GM03348 (cell line): ENCODE results near the gene CFAP70.
"Not testable (repeated sequence)": the region's sequence is repeated elsewhere in the genome, so short reads cannot be mapped to it uniquely, and the experiment has no call there.

Experiments
- DNase-seq: peaks from one replicate; pipeline ENCODE4 v3.0.0; 2012; ENCODE audit warnings: low spot score

CFAP70 gene

DNA sequence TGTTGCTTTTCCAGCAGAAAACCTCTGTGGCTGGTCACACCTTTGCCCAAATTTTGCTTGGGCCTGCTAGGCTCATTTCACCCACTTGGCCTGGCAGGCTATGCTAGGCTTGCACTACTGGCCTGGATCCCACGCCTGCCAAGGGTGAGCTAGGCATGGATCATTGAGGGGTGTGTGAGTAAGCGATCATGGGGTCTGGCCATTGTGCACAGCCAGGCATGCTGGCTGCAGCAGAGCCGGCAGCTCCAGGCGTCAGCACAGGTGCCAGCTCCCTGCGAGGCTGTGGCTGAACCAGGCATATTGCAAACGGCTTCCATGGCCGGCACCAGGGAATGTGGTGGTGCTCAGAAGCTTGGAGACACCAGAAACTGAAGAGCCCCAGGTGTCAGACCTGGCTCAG is 19.2 kb downstream of the CFAP70 start:
- no peak for DNase-seq

DNA sequence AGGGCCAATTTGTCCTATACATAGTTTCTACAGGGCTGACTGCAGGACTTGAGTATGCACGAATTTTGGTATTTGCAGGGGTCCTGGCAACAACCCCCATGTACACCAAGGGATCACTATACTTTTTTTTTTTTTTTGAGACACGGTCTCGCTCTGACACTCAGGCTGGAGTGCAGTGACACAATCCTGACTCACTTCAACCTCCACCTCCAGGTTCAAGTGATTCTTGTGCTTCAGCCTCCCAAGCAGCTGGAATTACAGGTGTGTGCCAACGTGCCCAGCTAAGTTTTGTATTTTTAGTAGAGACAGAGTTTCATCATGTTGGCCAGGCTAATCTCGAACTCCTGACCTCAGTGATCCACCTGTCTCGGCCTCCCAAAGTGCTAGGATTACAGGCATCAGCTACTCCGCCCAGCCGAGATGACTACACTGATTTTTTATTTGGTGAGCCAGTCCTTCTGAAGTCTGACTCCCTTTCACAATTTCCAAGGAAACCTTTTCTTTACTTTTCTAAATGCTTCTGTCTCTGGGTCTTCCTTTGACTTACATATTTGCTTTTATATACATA is 19.8 kb downstream of the CFAP70 start:
- no peak for DNase-seq

GRCh38 chr10:73333202-73333601 is 25.5 kb downstream of the CFAP70 start:
- no peak for DNase-seq

DNA sequence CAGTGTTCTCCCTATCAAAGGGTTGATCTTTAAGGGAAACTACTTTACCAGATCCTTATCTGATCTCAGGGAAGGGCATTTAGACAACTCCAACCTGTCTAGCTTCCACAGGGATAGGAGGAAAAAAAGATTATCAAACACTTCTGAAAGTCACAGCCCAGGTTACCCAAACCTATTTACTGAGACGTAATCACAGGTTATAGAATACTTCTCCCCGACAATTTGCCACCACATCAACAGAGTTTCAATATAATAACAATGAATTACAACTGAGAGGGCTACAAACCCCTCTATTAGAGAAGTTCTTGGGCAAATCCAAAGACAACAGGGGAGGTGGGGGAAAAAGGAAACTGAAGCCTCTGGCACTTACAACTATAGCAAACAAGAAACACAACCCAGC is 26.3 kb downstream of the CFAP70 start:
- no peak for DNase-seq

DNA sequence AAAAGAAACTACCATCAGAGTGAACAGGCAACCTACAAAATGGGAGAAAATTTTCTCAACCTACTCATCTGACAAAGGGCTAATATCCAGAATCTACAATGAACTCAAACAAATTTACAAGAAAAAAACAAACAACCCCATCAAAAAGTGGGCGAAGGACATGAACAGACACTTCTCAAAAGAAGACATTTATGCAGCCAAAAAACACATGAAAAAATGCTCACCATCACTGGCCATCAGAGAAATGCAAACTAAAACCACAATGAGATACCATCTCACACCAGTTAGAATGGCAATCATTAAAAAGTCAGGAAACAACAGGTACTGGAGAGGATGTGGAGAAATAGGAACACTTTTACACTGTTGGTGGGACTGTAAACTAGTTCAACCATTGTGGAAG is 30.1 kb downstream of the CFAP70 start:
- not testable (repeated sequence) for DNase-seq

GRCh38 chr10:73325290-73325689 is 33.4 kb downstream of the CFAP70 start:
- DNase-seq = not testable (repeated sequence)

DNA sequence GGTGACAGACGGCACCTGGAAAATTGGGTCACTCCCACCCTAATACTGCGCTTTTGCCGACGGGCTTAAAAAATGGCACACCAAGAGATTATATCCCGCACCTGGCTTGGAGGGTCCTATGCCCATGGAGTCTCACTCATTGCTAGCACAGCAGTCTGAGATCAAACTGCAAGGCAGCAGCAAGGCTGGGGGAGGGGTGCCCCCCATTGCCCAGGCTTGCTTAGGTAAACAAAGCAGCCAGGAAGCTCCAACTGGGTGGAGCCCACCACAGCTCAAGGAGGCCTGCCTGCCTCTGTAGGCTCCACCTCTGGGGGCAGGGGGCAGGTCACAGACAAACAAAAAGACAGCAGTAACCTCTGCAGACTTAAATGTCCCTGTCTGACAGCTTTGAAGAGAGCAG is 35.1 kb downstream of the CFAP70 start:
- DNase-seq = not testable (repeated sequence)

GRCh38 chr10:73310475-73310874 is 48.2 kb downstream of the CFAP70 start:
- DNase-seq = no peak

- no peak for DNase-seq
Measured at GRCh38 chr10:73307203-73307800, 51.4 kb downstream of the CFAP70 start.

- DNase-seq = no peak
Measured at GRCh38 chr10:73306171-73306708, 52.4 kb downstream of the CFAP70 start.

GRCh38 chr10:73296946-73297345 is 61.7 kb downstream of the CFAP70 start:
- no peak for DNase-seq

GRCh38 chr10:73293461-73293860 is 65.2 kb downstream of the CFAP70 start:
- DNase-seq = no peak

DNA sequence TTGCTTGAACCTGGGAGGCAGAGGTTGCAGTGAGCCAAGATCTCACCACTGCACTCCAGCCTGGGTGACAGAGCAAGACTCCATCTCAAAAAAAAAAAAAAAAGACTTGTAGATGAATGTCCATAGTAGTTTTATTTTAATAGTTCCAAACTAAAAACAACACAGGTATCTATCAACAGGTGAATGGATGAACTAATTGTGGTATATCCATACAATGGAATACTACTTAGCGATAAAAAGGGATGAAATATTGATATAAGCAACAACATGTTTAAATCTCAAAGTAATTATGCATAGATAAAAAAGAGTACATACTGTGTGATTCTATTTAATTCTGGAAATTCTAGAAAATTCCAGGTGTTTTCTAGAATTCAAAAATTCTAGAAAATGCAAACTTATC is 68.7 kb downstream of the CFAP70 start:
- DNase-seq = no peak

- no peak for DNase-seq
Measured at GRCh38 chr10:73287441-73287840, 71.2 kb downstream of the CFAP70 start.

DNA sequence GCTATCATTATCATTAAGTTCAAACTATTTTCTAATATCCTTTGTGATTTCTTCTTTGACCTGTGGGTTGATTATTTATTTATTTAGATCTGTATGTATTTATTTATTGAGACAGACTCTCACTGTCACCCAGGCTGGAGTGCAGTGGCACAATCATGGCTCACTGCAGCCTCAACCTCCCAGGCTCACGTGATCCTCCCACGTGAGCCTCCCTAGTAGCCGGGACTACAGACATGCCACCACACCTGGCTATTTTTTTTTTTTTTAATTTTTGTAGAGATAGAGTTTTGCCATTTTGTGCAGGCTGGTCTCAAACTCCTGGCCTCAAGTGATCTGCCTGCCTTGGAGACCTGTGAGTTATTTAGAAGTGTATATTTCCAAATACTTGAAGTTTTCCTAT is 77.6 kb downstream of the CFAP70 start:
- no peak for DNase-seq

DNA sequence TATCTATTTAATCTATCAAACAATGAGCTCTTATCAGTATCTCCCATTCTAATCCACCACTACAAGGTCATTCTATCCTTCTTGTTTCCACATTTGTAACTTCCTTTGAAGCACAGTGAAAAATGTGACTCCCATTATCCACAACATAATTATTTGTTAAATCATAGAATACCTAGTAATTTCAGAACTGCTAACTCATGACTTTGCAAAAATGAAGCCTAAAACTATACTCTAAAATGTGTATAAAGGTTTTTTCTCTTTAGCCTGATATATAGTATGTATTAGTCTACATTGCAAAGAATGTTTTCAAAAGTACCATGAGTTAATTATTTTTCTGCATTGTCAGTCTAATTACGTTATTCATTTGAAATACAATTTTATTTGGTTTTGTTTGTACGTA is 94.2 kb downstream of the CFAP70 start:
- no peak for DNase-seq

DNA sequence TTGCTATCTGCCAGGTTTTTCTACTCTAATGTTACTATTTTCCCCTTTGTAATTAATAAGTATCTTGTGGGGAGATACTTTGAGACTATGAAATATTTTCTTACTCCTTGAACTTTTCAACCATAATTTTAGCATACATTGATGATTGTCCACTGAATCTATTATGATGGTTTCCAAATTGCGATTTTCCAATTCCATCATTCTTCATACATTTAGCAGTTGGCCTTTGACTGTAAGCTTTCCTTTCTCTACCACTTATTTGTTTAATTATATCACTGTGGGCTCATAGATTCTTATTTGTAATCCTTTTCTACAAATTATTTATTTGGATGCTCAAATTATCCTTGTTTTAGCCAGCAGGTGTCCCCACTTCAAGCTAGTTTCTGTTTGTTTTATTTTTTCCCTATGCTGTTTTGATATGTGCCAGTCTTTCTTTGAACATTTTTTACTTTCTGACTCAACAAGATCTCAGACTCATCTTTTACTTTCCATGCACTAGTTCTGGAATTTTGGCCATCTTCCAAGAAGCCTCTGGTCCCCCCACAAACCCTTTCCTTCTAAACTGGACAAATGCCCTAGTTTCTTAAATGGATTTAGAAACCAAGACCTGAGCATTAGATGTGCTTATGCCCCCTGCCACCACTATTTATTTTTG is 94.8 kb downstream of the CFAP70 start:
- peak; percentile 35 for DNase-seq

DNA sequence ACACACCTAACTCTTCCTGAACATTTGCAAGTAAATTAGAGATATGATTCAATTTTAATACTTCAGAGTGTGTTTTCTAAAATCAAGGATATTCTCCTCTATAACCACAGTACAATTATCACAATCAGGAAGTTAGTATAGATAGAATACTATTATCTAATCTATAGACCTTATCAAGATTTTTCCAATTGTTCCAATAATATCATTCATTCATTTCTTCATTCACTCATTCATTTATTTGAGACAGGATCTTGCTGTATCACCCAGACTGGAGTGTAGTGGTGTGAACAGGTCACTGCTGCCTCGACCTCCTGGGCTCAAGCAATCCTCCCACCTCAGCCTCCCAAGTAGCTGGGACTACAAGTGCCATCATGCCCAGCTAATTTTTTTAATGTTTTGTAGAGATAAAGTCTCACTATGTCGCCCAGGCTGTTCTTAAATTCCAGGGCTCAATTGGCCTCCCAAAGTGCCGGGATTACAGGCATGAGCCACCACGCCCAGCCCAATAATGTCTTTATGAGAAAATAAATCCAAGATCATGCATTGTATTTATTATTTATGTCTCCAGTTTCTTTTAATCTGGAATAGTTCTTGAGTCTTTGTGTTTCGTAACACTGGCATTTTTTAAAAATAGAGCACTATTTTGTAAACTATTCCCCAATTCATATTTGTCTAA is 95.6 kb downstream of the CFAP70 start:
- DNase-seq = no peak

DNA sequence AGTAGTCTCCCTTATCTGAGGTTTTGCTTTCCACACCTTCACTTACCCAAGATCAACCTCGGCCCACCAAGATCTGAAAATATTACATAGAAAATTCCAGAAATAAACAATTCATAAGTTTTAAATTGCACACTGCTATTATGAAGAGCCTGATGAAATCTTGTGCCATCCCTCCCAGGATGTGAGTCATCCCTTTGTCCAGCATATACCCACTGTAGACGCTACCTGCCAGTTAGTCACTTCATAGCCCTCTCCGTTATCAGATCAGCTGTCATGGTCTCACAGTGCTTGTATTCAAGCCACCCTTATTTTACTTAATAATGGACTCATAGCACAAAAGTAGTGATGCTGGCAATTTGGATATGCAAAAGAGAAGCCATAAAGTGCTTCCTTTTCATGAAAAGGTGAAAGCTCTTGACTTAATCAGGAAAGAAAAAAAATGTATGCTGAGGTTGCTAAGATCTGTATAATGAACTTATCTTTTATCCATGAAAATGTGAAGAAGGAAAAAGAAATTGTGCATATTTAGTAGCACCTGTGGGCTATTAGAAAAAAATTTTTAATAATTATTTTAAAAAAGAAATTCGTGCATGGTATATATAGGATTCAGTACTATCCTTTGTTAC is 96.4 kb downstream of the CFAP70 start:
- DNase-seq = peak; percentile 43

DNA sequence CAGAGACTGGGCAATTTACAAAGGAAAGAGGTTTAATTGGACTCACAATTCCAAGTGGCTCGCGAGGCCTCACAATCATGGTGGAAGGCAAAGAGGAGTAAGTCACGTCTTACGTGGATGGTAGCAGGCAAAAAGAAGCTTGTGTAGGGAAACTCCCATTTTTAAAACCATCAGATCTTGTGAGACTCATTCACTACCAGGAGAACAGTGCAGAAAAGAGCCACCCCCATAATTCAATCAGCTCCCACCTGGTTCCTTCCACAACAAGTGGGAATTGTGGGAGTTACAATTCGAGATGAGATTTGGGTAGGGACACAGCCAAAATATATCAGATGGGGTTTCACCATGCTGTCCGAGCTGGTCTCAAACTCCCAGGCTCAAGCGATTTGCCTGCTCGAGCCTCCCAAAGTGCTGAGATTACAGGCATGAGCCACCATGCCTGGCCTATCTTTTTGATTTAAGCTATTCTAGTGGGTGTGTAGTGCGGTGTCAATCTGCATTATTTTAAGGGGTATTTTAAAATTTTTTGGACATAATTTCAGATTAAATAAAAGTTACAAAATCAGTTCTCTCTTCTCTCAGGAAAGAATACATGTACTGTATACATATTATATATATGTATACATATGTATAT is 97.2 kb downstream of the CFAP70 start:
- DNase-seq = no peak

DNA sequence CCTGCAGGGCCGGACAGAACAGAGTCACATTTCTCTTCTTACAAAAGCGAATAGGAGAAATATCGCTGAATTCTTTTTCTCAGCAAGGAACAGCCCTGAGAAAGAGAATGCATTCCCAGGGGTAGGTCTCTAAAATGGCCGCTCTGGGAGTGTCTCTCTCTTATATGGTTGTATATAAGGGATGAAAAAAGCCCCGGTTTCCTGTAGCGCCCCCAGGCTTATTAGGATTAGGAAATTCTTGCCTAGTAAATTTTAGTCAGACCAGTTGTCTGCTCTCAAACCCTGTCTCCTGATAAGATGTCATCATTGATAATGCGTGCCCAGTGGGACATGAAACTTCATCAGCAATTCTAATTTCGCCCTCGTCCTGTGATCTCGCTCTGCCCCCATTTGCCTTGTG is 100.1 kb downstream of the CFAP70 start:
- not testable (repeated sequence) for DNase-seq

GRCh38 chr10:73253225-73253555 is 105.5 kb downstream of the CFAP70 start:
- DNase-seq = peak; percentile 14
